Sigmoid colon (tissue), 7 donors: ENCODE results near the gene CTNND2. TPM values are rescaled to one million over a fixed set of nuclear protein-coding genes. Genes with fewer than 3 reads are reported as not detected.

Experiments
- DNase-seq: peaks from one replicate; pipeline ENCODE4 v3.0.0-alpha.2; 2019
- H3K27ac ChIP-seq, 4 donors: fragments of 200-600 bp; sonication (generic); one replicate each; pipeline ENCODE4 v1.5.1; 2016 to 2019; ENCODE audit warnings: mild to moderate bottlenecking in 1 of 4
- H3K27me3 ChIP-seq, 3 donors: fragments of 200-600 bp; sonication (generic); one replicate each; pipeline ENCODE4 v1.5.1; 2019; ENCODE audit warnings: mild to moderate bottlenecking in 1 of 3
- H3K36me3 ChIP-seq, 4 donors: fragments of 200-600 bp; sonication (generic); one replicate each; pipeline ENCODE4 v1.5.1; 2016 to 2019
- H3K4me1 ChIP-seq, 4 donors: fragments of 200-600 bp; sonication (generic); one replicate each; pipeline ENCODE4 v1.5.1; 2017 to 2019
- H3K4me3 ChIP-seq, 4 donors: fragments of 200-600 bp; sonication (generic); one replicate each; pipeline ENCODE4 v1.5.1; 2017 to 2019; ENCODE audit warnings: mild to moderate bottlenecking in 2 of 4, moderate library complexity in 1 of 4
- H3K9me3 ChIP-seq, 4 donors: fragments of 200-600 bp in 3 of 4; sonication (generic) in 3 of 4; one replicate each; pipeline versions ENCODE4 v1.5.1 to v1.6.1; 2013 to 2019
- CTCF ChIP-seq, 4 experiments: fragments of 450-650 bp in 3 of 4; fragments of 200-600 bp in 1 of 4; IDR thresholded peaks; one replicate each; pipeline ENCODE4 v1.5.1; 2016 to 2019; ENCODE audit warnings: antibody characterized with exemption in 4 of 4, mild to moderate bottlenecking in 3 of 4, moderate library complexity in 2 of 4
- EP300 ChIP-seq, 4 donors: sonication (generic); formaldehyde crosslinking; IDR thresholded peaks; one replicate each; pipeline ENCODE4 v1.6.1; 2017; ENCODE audit warnings: antibody characterized with exemption in 4 of 4
- POLR2A ChIP-seq, 2 donors: fragments of 450-650 bp; IDR thresholded peaks; one replicate each; pipeline ENCODE4 v1.6.1; 2016; ENCODE audit warnings: antibody characterized with exemption in 2 of 2, mild to moderate bottlenecking in 2 of 2, moderate library complexity in 2 of 2
- POLR2AphosphoS5 ChIP-seq, 4 donors: sonication (generic); formaldehyde crosslinking; IDR thresholded peaks; one replicate each; pipeline ENCODE4 v1.6.1; 2017; ENCODE audit warnings: antibody characterized with exemption in 4 of 4
- WGBS, 2 donors: extraction: QIAGEN DNeasy Blood & Tissue Kit; methylation state at CpG; one replicate each; pipeline ENCODE4 v1.1.7; 2013; 5-methylcytosine and 5-hydroxymethylcytosine counted together
- intact Hi-C: fragments of 100-400 bp; cut with DNase I; formaldehyde crosslinking; loops from one replicate; pipeline ENCODE4 v1.15.1; 2023
- polyA plus RNA-seq, 3 donors: library from polyadenylated mRNA; stranded (reverse); fragments of 200-250 nt; gene quantifications; one replicate each; pipeline ENCODE4 v1.2.3, GENCODE V29; 2013
- total RNA-seq, 4 donors: library from RNA; depleted of rRNA; stranded (reverse); fragments of >200 nt; gene quantifications; one replicate each; pipeline ENCODE4 v1.1.0, GENCODE V29; 2016
- donor health status: healthy with polysubstance abuse.
- donor health status: Bipolar disorder and iron deficiency.
- donor health status: healthy.

CTNND2 gene
- total and polyA plus RNA-seq, 7 donors: 0.36 to 2.5 (median 0.84) TPM; not detected in 1

DNA sequence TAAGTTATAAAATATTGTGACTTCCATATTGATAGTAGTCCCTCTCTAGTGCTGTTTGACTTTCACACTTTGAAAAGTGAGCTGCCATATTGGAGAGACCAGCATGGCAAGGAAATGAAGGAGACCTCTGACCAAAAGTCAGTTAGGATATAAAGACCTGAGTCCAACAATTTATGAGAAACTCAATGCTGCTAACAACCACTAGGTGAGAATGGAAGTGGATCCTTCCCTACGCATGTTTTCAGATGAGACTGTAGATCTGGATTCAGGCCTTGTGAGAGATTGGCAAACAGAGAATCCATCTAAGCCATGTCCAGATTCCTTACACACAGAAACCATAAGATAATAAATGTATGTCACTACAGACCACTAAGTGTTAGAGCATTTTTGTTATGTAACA lies 81.6 kb downstream of the CTNND2 start:
- Histone ChIP-seq H3K9me3 (no peaks in the 10 kb centered on the region), H3K36me3 (no peaks in the 10 kb centered on the region), H3K4me3 (no peak overlapping the region), H3K27ac (no peak overlapping the region), H3K27me3 (no peaks in the 10 kb centered on the region), H3K4me1 (no peaks in the 10 kb centered on the region)
- 90 to 96% methylated on average over 1 of the region's 1 CpG for WGBS, 2 donors
- TF ChIP-seq EP300 (IDR thresholded peaks at IDR 0.05) (no peak), CTCF (IDR thresholded peaks at IDR 0.05) (no peak), POLR2A (IDR thresholded peaks at IDR 0.05) (no peak), POLR2AphosphoS5 (IDR thresholded peaks at IDR 0.05) (no peak)
- intact Hi-C loops: no loop called here
- no peak for DNase-seq

- no peaks in the 10 kb centered on the region for H3K36me3 ChIP-seq
- H3K27me3 ChIP-seq: no peaks in the 10 kb centered on the region
- H3K9me3 ChIP-seq: no peaks in the 10 kb centered on the region
- no peaks in the 10 kb centered on the region for H3K4me1 ChIP-seq
- intact Hi-C loops: no loop called here
- no peak for TF ChIP-seq EP300 (IDR thresholded peaks at IDR 0.05)
- no peak for TF ChIP-seq POLR2A (IDR thresholded peaks at IDR 0.05)
- no peak for TF ChIP-seq CTCF (IDR thresholded peaks at IDR 0.05)
- no peak for TF ChIP-seq POLR2AphosphoS5 (IDR thresholded peaks at IDR 0.05)
- no peak for DNase-seq
- no peak overlapping the region for H3K4me3 ChIP-seq
- WGBS, 2 donors: 51 to 60% methylated on average over 7 of the region's 7 CpGs
- H3K27ac ChIP-seq: no peak overlapping the region
Observed at GRCh38 chr5:11815916-11816315, 88.3 kb downstream of the CTNND2 start.

DNA sequence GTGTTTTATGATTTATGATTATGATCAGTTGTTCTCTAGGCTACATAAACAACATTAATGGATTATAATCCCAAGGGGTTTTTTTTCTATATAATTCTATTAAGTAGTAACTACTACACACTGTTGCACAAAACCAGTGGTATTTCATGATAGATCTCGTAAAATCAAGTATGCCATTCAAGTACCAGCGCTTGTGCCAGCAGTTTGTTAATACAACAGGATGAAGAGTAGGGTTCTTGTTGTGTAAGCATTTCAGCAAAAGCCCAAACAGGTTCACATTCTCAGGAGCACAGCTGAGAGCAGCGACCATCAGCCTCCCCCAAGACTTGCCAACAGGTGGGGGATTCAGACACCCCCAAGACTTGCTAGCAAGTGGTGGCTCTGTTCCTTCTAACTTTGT lies 88.8 kb downstream of the CTNND2 start:
- Histone ChIP-seq H3K9me3 (no peaks in the 10 kb centered on the region), H3K27me3 (no peaks in the 10 kb centered on the region), H3K36me3 (no peaks in the 10 kb centered on the region), H3K27ac (no peak overlapping the region), H3K4me1 (no peaks in the 10 kb centered on the region), H3K4me3 (no peak overlapping the region)
- 66 to 82% methylated on average over 3 of the region's 3 CpGs for WGBS, 2 donors
- TF ChIP-seq EP300 (IDR thresholded peaks at IDR 0.05): no peak
- intact Hi-C loops: no loop called here
- DNase-seq: no peak

GRCh38 chr5:11814373-11814772 lies 89.9 kb downstream of the CTNND2 start:
- WGBS, 2 donors: 81 to 87% methylated on average over 4 of the region's 4 CpGs
- Histone ChIP-seq H3K36me3 (no peaks in the 10 kb centered on the region), H3K27ac (no peak overlapping the region), H3K27me3 (no peaks in the 10 kb centered on the region), H3K9me3 (no peaks in the 10 kb centered on the region), H3K4me1 (no peaks in the 10 kb centered on the region), H3K4me3 (no peak overlapping the region)
- no peak for DNase-seq
- no peak for TF ChIP-seq CTCF (IDR thresholded peaks at IDR 0.05)
- TF ChIP-seq EP300 (IDR thresholded peaks at IDR 0.05): no peak
- no peak for TF ChIP-seq POLR2AphosphoS5 (IDR thresholded peaks at IDR 0.05)
- intact Hi-C loops: no loop called here

DNA sequence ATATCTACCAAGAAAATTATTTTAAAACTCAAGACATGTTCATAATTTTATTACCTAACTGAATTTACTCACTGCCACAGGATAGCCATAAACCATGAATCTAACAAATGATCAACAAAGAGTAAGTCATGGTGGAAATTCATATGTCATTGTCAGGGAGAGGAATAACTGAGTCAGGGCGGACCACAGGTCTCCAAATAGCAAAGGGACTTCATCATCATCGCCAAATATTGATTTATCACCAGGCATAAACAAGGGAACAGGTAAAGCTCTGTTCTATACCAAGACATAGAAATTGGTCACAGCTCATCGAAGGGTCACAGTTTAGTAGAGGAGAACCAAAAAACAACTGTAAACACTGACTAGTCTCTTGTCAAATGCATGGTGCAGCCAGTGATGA lies 94.8 kb downstream of the CTNND2 start:
- Histone ChIP-seq H3K9me3 (no peaks in the 10 kb centered on the region), H3K4me1 (no peaks in the 10 kb centered on the region), H3K27me3 (no peaks in the 10 kb centered on the region), H3K27ac (no peak overlapping the region), H3K4me3 (no peak overlapping the region), H3K36me3 (no peaks in the 10 kb centered on the region)
- TF ChIP-seq POLR2AphosphoS5 (IDR thresholded peaks at IDR 0.05) (no peak), CTCF (IDR thresholded peaks at IDR 0.05) (no peak), POLR2A (IDR thresholded peaks at IDR 0.05) (no peak), EP300 (IDR thresholded peaks at IDR 0.05) (no peak)
- intact Hi-C loops: no loop called here
- 79 to 81% methylated on average over 3 of the region's 3 CpGs for WGBS, 2 donors
- DNase-seq: no peak
